ENCODE data around the gene HPSE2.

- TF ChIP-seq NRF1 (IDR thresholded peaks at IDR 0.05; ENCODE audit: low read depth, low read length) (no peak), EP300 (IDR thresholded peaks at IDR 0.05; ENCODE audit: borderline replicate concordance in 1 of 2, low read depth in 1 of 2, low read length in 1 of 2) (no peak), POLR2AphosphoS5 (IDR thresholded peaks at IDR 0.05; ENCODE audit: low read depth, low read length) (no peak), GATA2 (CRISPR knock-in tag; IDR thresholded peaks at IDR 0.05) (no peak), CTCF (IDR thresholded peaks at IDR 0.05) (no peak), ELF1 (IDR thresholded peaks at IDR 0.05) (no peak)
These were observed 622.2 kb downstream of the HPSE2 start for GRCh38 chr10:98613446-98613845.

All from SK-N-SH (cell line).